GM21825 (cell line): Measurements from ENCODE around the gene LRRTM1.

ENCODE experiments used
- ATAC-seq: cut with Tn5 transposase; IDR thresholded peaks from one replicate; pipeline ENCODE4 v1.9.1; 2021; ENCODE audit warnings: mild to moderate bottlenecking, moderate library complexity; ENCODE audit not compliant: unreplicated experiment

Gene LRRTM1

DNA sequence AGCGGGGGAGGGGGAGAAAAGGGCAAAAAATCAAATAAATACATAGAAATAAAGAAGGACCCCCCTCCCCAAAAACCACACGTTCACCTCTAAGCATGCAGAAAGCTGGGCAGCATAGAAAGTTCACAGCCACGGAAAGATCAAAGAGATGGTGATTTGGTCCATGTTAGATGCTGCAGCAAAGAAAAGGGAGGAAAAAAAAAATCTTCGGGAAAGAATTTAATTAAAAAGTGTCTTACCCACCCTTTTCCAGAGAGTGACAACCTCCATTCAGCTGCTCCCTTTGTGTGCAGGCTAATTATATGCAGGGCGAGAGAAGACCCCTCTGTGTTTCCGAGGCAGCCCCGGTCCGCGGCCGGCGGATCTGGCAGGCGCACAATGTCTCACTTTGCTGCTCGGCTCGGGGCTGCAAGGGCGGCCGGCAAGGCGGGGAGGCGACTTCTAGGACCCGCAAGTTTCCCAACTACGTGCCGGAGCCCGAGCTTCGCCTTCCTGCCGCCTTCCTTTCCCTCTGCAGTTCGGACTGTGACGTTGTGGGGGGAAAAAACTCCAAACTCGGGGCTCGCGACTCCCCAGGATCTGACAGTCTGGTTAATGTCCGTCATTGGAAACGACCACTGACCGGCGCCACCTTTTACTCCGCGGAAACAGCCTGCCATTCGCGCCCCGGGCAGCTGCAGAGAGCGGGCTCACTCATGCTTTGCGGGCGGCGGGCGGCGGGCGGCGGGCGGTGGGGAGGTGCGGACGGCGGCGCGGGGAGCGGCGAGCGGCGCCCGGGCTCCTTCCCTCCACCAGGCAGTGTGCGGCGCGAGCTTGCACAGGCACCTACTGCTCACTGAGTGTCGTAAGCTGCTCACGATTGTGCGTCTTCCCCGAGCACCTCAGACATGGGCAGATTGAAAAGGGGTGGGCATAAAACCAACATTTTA, at the start of gene LRRTM1:
Gene LRRTM1, minus strand, starts transcription at position 844 of the 929 bp plus-strand sequence. CDS start 933 bp downstream, outside the sequence.
- no peak for ATAC-seq

GRCh38 chr2:80351231-80351630, 46.7 kb upstream of the LRRTM1 start:
- no peak for ATAC-seq

GRCh38 chr2:80348953-80349352, 44.4 kb upstream of the LRRTM1 start:
- ATAC-seq = no peak

- no peak for ATAC-seq
Measured at GRCh38 chr2:80348078-80348477, 43.5 kb upstream of the LRRTM1 start.

- no peak for ATAC-seq
Measured at GRCh38 chr2:80340022-80340421, 35.5 kb upstream of the LRRTM1 start.

DNA sequence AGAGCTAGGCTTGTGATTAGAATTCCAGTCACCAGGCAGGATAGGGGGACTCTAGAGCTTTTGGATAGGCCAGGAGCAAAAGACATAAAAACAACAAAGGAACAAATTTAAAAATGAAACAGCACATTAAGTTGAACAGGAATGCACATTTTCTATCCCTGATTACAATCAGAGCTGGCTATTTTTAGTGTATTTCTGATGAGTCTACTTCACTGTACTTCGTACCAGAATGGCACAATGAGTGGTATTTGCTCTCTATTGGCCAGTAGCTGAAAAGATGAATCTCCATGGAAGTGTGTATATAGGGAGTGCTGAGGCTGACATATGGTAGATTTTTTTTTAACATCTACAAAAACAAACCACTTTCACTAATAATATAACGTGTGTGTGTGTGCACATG, 34.2 kb upstream of the LRRTM1 start:
- ATAC-seq = no peak

DNA sequence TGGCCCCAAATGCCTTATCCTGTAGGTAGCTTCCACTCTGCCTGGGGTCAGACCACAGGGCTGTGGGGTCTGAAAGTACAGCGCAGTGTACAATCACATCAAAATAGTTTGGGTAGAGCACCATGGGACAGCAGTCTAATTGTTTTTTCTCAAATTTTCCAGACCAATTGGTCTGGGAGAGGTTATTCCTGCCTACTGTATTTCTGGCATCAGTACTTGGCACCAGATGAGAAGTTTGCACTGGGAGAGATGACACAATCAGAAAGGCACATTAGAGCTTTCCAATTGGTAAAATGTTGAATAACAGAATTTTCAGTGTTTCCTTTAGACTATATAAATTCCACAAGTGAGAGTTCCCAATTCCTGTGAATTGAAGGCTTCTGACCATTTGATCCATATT, 30.9 kb upstream of the LRRTM1 start:
- no peak for ATAC-seq

DNA sequence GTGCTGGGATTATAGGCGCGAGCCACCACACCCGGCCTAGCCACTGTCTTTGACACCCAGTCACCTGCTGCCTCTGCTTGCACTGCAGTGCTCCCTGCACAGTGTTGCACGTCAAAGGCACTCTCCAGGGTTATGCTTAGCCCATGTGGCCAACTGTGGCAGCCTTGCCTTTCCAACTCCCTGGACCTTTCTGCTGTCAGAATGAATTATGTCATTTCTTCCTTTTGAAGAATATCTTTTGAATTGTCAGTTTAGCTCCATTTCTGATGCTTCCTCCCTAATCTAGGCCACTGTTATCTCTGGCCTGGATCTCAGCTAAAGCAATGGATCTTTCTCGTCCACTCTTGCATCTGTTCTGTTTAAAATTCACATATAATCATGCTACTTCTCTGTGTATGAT, 29.3 kb upstream of the LRRTM1 start:
- no peak for ATAC-seq

GRCh38 chr2:80330527-80331450, 26.2 kb upstream of the LRRTM1 start:
- no peak for ATAC-seq

GRCh38 chr2:80329491-80329890, 24.9 kb upstream of the LRRTM1 start:
- ATAC-seq = no peak

DNA sequence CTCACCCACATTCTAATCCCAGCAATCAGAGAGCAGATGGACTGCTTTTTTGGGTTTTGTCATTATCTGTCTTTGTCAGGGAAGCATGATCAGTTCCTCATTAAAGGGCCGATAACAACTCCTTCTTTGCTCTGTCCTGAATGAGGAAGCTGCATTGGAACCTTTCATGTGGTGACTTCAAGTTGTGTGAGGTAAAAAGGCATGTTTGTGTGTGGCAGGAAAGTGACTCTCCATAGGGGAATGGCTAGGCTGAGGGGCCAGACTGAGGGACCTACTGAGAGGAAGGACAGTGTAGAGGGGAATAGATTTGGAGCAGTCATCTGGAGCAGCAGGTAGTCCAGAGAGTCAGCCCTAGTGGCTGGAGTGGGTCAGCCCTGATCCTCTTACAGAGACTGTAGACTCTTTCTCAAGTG, 23.6 kb upstream of the LRRTM1 start:
- ATAC-seq = no peak

- no peak for ATAC-seq
Measured at GRCh38 chr2:80326861-80327260, 22.3 kb upstream of the LRRTM1 start.

GRCh38 chr2:80326214-80326613, 21.7 kb upstream of the LRRTM1 start:
- no peak for ATAC-seq

- no peak for ATAC-seq
Measured at GRCh38 chr2:80324525-80324924, 20.0 kb upstream of the LRRTM1 start.

- no peak for ATAC-seq
Measured at GRCh38 chr2:80323610-80324009, 19.1 kb upstream of the LRRTM1 start.

- ATAC-seq = no peak
Measured at GRCh38 chr2:80322958-80323357, 18.4 kb upstream of the LRRTM1 start.

- no peak for ATAC-seq
Measured at GRCh38 chr2:80322311-80322920, 17.9 kb upstream of the LRRTM1 start.

DNA sequence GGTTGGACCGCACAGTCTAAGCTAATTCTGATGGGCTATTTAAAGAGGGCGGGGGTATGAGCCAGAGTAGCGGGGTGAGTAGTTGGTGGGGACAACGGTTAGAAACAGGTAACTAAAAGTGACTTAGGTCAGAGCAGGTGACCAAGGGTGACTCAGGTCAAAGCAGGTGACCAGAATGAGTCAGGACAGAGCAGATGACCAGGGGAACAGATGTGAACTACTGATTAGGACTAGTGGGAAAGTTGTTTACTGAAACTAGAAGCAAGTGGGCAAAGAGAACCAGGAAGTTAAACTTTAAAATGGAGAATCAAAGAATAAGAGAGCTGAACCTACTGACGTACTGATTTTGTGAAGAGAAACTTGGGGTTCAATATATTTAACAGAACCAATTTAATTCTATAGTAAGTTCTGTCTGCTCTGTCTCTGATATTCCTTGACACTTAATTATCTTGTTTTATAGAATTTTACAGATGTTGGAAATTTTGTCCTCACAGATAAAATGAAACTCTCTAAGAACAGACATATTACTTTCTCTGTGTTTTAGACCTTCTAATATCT, 7.8 kb upstream of the LRRTM1 start:
- no peak for ATAC-seq

DNA sequence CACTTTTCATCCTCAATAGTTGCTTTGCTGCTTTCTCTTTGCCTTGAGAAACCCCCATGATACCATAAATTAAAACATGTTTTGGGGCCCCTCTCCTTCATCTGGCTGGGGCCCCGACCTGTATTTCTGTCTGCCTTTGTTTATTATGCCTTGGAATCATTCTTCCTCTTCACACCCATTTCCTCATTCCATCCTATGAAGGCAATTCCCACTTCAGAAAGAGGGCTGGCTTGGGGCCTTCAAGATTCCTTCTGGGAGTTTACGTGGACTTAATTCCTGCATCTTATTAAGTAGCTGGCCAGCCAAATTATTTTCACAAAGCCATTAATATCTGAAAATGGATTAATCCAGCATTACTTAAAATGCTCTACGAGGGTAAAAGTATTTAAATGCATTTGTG, 6.8 kb upstream of the LRRTM1 start:
- ATAC-seq = no peak

DNA sequence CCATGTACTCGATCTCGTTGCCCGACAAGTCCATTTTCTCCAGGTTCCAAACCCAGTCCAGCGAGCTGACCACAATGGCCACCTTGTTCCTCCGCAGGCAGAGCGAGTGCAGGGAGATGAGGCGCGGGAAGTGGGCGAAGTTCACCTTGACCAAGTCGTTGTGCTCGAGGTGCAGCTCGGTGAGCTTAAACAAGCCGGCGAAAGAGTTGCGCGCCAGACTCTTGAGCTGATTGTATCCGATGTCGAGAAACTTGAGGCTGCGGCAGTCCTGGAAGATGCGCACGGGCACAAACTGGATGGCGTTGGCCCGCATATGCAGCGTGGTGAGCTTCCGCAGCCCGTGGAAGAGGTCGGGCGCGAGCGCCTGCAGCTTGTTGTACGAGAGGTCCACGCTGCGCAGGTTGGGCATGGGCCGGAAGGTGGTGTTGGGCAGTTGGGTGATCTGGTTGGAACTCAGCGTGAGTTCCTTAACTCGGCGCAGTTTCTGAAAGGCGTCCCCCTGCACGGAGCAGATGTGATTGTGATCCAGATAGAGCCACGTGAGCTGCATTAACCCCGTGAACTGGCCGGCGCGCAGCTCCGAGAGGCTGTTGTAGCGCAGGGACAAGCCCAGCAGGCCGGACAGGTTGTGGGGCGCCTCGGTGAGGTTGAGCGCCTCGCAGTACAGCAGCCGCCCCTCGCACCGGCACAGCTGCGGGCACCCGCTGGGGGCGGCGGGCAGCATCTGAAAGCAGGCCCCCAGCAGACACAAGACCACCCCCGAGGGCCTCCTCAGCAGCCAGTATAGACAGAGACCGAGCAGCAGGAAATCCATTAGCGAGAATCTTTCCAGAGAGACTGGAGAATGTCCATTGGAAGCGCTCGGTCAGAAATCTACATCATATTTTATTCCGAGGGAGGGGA, 1.3 kb downstream of the LRRTM1 start:
- no peak for ATAC-seq
